A549 (cell line): ENCODE measurements around the gene FAM193A. TPM values are rescaled to one million over a fixed set of nuclear protein-coding genes. Genes with fewer than 3 reads are reported as not detected.

Experiments used
- ATAC-seq, 2 experiments: fragments of 200-7000 bp in 1 of 2; fragments of >200 bp in 1 of 2; cut with Nextera tagmentation in 1 of 2; cut with Tn5 transposase in 1 of 2; 3 replicates each; pipeline versions ENCODE4 v1.8.0 to v1.9.1; 2018 to 2020; ENCODE audit warnings: mild to moderate bottlenecking in 1 of 2, moderate library complexity in 1 of 2
- CTCF ChIA-PET: fragments of 300-600 bp; sonication (Branson Sonifier 250); formaldehyde crosslinking; extraction: SDS; loops from one replicate; lab custom pipeline; 2021; ENCODE audit warnings: antibody characterized with exemption, inconsistent platforms; lab: Yijun Ruan, JAX
- POLR2A ChIA-PET: fragments of 350-600 bp; formaldehyde crosslinking; extraction: SDS; loops from one replicate; lab custom pipeline; 2021; ENCODE audit warnings: antibody characterized with exemption, inconsistent platforms; lab: Yijun Ruan, JAX
- DNase-seq, 2 experiments: peaks; one replicate each; pipeline versions ENCODE4 v3.0.0 to v3.0.0-alpha.2; 2011 to 2016; ENCODE audit warnings: low read depth in 1 of 2, low spot score in 1 of 2
- FAIRE-seq: peaks from 2 replicates; lab custom pipeline; 2011; peaks lifted over from hg19 to GRCh38; lab: Jason Lieb, UNC
- H3K27ac ChIP-seq, 2 experiments: fragments of >200 bp; sonication (Bioruptor Twin); formaldehyde crosslinking; 3 replicates each; pipeline ENCODE4 v1.5.1; 2016 to 2017
- H3K4me1 ChIP-seq: fragments of >200 bp; sonication (Bioruptor Twin); formaldehyde crosslinking; 3 replicates; pipeline ENCODE4 v1.6.1; 2016
- H3K4me2 ChIP-seq: fragments of >200 bp; sonication (Bioruptor Twin); formaldehyde crosslinking; 3 replicates; pipeline ENCODE4 v1.6.1; 2016
- H3K4me3 ChIP-seq: fragments of >200 bp; sonication (Bioruptor Twin); formaldehyde crosslinking; 3 replicates; pipeline ENCODE4 v1.5.1; 2016
- H3K9me3 ChIP-seq: fragments of >200 bp; sonication (Bioruptor Twin); formaldehyde crosslinking; 3 replicates; pipeline ENCODE4 v1.6.1; 2016
- BCL3 ChIP-seq: fragments of >200 bp; sonication (Bioruptor Twin); formaldehyde crosslinking; IDR thresholded peaks from 3 replicates; pipeline ENCODE4 v1.6.1; 2016
- CBX8 ChIP-seq: fragments of 200-600 bp; sonication (generic); IDR thresholded peaks from 2 replicates; pipeline ENCODE4 v1.6.1; 2016
- CEBPB ChIP-seq, 2 experiments: fragments of >200 bp in 1 of 2; sonication (Bioruptor Twin) in 1 of 2; formaldehyde crosslinking in 1 of 2; IDR thresholded peaks; 2 replicates each; pipeline ENCODE4 v1.6.1; 2012 to 2016
- CHD4 ChIP-seq: fragments of 200-600 bp; sonication (generic); IDR thresholded peaks from 2 replicates; pipeline ENCODE4 v1.6.1; 2016; ENCODE audit warnings: antibody characterized with exemption, mild to moderate bottlenecking, borderline replicate concordance
- EHMT2 ChIP-seq: fragments of 200-600 bp; sonication (generic); IDR thresholded peaks from 2 replicates; pipeline ENCODE4 v1.6.1; 2016; ENCODE audit warnings: antibody characterized with exemption, low read depth, mild to moderate bottlenecking, moderate library complexity
- HEYL ChIP-seq: fragments of 250-450 bp; sonication (Bioruptor Pico); IDR thresholded peaks from 2 replicates; pipeline ENCODE4 v1.8.0; 2021; ENCODE audit warnings: mild to moderate bottlenecking, moderate library complexity
- HMGXB4 ChIP-seq: fragments of 250-450 bp; sonication (Bioruptor Pico); IDR thresholded peaks from 2 replicates; pipeline ENCODE4 v1.5.0; 2021; ENCODE audit warnings: mild to moderate bottlenecking, moderate library complexity, borderline replicate concordance
- JUN ChIP-seq, 2 experiments: fragments of >200 bp; sonication (Bioruptor Twin); formaldehyde crosslinking; IDR thresholded peaks; 2 replicates in 1 of 2; 3 replicates in 1 of 2; pipeline ENCODE4 v1.6.1; 2016 to 2017
- JUNB ChIP-seq: fragments of >200 bp; sonication (Bioruptor Twin); formaldehyde crosslinking; IDR thresholded peaks from 2 replicates; pipeline ENCODE4 v1.6.1; 2016
- KDM1A ChIP-seq: fragments of 200-600 bp; sonication (generic); IDR thresholded peaks from 2 replicates; pipeline ENCODE4 v1.6.1; 2016; ENCODE audit warnings: low read depth, mild to moderate bottlenecking
- MAFK ChIP-seq: fragments of 450-650 bp; IDR thresholded peaks from 2 replicates; pipeline ENCODE4 v1.6.1; 2014; ENCODE audit not compliant: partially characterized antibody
- NPAS2 ChIP-seq: fragments of 250-450 bp; sonication (Bioruptor Pico); IDR thresholded peaks from 2 replicates; pipeline ENCODE4 v1.8.0; 2022; ENCODE audit warnings: mild to moderate bottlenecking, moderate library complexity, borderline replicate concordance
- NR3C1 ChIP-seq: fragments of >200 bp; sonication (Bioruptor Twin); formaldehyde crosslinking; IDR thresholded peaks from 3 replicates; pipeline ENCODE4 v1.6.1; 2017
- PBX3 ChIP-seq: IDR thresholded peaks from 2 replicates; pipeline ENCODE4 v1.6.1; 2012
- POLR2A ChIP-seq: IDR thresholded peaks from 2 replicates; pipeline ENCODE4 v1.6.1; 2012; ENCODE audit warnings: mild to moderate bottlenecking, low read length
- RAD21 ChIP-seq, 2 experiments: fragments of >200 bp in 1 of 2; sonication (Bioruptor Twin) in 1 of 2; formaldehyde crosslinking in 1 of 2; IDR thresholded peaks in 1 of 2; conservative IDR thresholded peaks in 1 of 2; 2 replicates in 1 of 2; 3 replicates in 1 of 2; pipeline ENCODE4 v1.6.1; 2012 to 2018; ENCODE audit warnings: inconsistent platforms in 1 of 2
- TFCP2L1 ChIP-seq: fragments of 250-450 bp; sonication (Bioruptor Pico); IDR thresholded peaks from 2 replicates; pipeline ENCODE4 v1.5.0; 2021; ENCODE audit warnings: mild to moderate bottlenecking
- WGBS: methylation state at CpG from one replicate; pipeline ENCODE4 v1.1.6; 2017; ENCODE audit errors: missing lambda C conversion rate; 5-methylcytosine and 5-hydroxymethylcytosine counted together
- polyA plus RNA-seq, 4 experiments: library from polyadenylated mRNA; depleted of rRNA in 3 of 4; stranded (reverse); fragments of >200 nt; fragmentation: RNase III in 1 of 4; extraction: RNeasy Plus Mini Kit Qiagen cat#74134 plus additional on column Dnase treatment in 1 of 4; gene quantifications; 2 replicates in 3 of 4; 3 replicates in 1 of 4; pipeline ENCODE4 v1.2.3, GENCODE V29; 2011 to 2017

Gene FAM193A
- polyA plus RNA-seq, 2 of the 4 experiments (the other 2 are of a cell fraction): 4.5 to 6.7 TPM

- WGBS: 98% methylated on average over 12 of the region's 22 CpGs
- ATAC-seq (no peak), DNase-seq (no peak), FAIRE-seq (no peak)
- CTCF ChIA-PET: interaction anchor here (1.0 kb wide), 1 partner anchor 13 kb away, joined by 3 read pairs; no protein-coding TSS in a partner anchor
- Histone ChIP-seq H3K4me2 (no peak overlapping the region), H3K27ac (no peak overlapping the region), H3K4me3 (no peak overlapping the region), H3K9me3 (no peaks in the 10 kb centered on the region), H3K4me1 (no peaks in the 10 kb centered on the region)
- TF ChIP-seq BCL3 (no peak), RAD21 (conservative IDR thresholded peaks at IDR 0.05 in 1 of 2, IDR thresholded peaks at IDR 0.05 in 1 of 2) (no peak), TFCP2L1 (CRISPR knock-in tag) (no peak), POLR2A (no peak), MAFK (no peak), CBX8 (no peak), NPAS2 (CRISPR knock-in tag) (no peak), EHMT2 (no peak), CHD4 (no peak), PBX3 (no peak), JUNB (no peak), HEYL (CRISPR knock-in tag) (no peak), NR3C1 (no peak), JUN (IDR thresholded peaks at IDR 0.05) (no peak), HMGXB4 (CRISPR knock-in tag) (no peak)
- POLR2A ChIA-PET: no interaction called here
Observed at GRCh38 chr4:2646396-2647149, 110.1 kb downstream of the FAM193A start.

DNA sequence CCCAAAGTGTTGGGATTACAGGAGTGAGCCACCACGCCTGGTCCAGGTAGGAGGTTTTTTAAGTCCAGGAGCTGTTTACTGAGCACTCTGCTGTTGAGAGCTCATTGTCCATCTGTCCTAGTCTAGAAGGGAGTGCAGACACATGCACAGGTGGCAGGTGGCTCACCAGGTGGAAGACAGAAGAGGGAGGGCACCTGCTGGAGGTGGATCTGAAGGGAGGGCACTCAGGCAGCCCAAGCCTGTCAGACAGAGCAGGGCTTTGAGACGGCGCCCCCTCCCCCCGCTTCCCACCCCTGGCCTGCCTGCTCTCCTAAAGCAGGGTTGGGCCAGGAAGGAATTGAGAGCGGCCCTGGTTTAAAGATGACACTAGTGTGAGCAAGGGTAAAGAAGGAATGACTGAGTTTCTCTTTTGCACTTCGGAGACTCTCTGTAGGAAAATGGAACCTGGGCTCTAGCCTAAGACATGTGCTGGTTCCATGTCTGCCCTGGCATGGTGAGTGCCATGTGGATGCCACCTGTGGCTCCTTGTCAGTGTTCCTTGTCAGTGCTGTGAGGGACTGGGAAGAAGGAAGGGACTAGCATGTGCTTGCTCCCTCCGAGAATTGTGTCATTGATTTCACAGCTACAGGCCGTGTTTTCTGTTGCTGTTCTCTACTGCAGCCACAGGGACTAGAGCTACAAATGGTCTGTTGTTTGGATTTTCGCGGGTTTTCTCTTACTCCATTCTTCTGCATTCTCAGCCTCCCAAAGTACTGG, 111.1 kb downstream of the FAM193A start:
- ATAC-seq (no peak), DNase-seq (no peak), FAIRE-seq (no peak)
- no peaks in the 10 kb centered on the region for H3K4me1 ChIP-seq
- H3K4me2 ChIP-seq: no peak overlapping the region
- H3K9me3 ChIP-seq: no peaks in the 10 kb centered on the region
- no peak overlapping the region for H3K4me3 ChIP-seq
- WGBS: 89% methylated on average over 10 of the region's 10 CpGs
- no peak overlapping the region for H3K27ac ChIP-seq
- CTCF ChIA-PET: interaction anchor here (1.0 kb wide), 1 partner anchor 12 kb away, joined by 3 read pairs; no protein-coding TSS in a partner anchor
- TF ChIP-seq KDM1A: no peak
- TF ChIP-seq CEBPB (IDR thresholded peaks at IDR 0.05): no peak
- no peak for TF ChIP-seq BCL3
- TF ChIP-seq, all 56 proteins: peak for 0
- POLR2A ChIA-PET: no interaction called here
